Activated CD8-positive, alpha-beta memory T cell treated with anti-CD3 and anti-CD28 coated beads for 24 hours (primary cell): ENCODE measurements around the gene HERC2.

Experiments used
- DNase-seq: peaks from one replicate; pipeline ENCODE4 v3.0.0-alpha.2; 2020

HERC2 gene

DNA sequence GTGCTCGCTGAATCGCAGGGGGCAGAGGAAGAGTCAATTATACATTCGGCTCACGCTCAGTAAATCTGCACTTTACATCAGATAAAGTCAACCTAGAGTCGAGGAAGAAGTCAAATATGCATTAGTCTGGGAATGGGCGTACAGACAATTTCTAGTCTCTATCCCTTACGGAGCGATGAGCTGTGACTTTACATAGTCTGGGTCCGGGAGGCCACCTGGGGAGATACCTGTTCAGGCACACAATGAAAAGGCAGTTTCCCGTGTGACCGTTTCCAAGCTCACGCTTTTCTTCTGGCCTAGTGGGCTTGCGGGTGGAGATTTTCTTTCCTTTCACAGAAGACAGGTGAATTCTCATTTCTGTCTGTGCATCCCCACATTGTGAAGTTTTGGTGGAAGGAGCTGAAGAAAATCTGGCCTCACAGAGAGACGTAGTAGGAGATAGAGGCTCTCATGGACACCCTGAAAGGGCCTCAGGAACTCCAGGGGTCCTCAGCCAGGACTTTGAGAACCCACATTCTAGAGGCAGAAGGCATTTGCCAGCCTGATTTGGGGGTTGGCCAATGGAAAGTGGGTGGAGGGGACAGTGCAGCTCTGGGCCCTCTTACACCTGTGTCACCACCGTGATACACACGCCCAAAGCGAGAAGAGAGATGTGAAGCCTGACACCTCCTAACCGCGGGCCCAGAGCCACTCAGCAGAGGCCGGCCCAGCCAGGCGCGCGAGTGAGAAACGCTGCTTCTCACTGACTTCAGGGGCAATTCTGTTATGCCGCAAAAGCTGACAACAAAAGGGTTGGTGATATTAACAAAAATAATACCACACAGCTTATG, 212.1 kb downstream of the HERC2 start:
- peak; percentile 44 for DNase-seq

DNA sequence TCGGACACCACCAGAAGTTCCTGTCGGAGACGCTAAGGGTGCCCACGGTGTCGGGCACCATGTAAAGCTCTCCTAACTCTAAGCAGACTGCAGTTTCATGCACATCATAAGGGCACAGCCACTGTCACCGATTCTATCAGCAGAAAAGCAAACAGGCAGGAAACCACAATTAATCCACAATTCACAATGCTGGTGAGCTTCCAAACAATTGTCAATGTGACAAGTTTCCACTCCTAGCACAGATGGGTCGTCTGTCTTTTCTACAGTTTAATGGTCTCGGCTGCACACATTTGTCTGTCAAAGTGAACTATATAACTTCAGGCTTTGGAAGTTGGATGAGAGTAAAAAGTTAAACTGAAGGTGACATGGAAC, 214.1 kb downstream of the HERC2 start:
- DNase-seq, result no peak

DNA sequence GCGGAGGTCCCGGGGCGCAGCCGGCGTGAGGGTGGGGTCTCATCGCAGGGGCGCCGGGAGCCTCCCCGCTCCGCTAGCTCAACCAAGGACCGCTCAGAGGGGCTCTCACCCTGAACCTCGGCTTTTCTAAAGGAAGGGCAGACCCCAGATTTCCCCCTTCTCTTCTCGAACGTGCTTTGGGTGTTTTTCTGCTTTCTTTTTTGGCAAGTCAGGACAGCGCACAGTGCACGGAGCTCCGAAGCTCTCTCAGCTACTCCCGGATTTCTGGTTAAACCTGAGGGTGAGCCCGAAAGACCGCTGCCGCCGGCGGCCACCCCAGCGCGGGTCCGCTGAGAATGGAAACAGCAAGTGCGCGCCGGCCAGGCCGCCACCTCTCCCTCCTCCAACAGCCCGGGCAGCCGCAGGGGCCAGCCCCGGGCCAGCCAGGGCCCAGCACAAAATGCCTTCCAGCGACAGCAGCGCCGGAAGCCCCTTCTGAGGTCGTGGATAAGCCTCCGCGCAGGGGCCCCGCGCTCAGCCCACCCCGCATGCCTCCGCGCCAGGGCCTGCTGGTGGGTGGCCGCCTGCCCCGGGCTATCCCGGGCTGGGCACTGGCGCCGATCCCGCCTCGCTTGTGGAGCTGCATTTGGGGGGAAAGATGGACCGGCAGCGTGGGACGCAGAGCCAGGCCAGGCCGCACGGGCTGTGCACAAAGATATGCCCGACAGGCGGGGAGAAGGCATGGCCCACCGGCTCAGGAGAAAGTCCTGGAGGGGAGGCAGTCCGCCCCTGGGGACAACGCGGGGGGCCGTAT, 214.7 kb downstream of the HERC2 start:
- peak; percentile 67 for DNase-seq

GRCh38 chr15:28106294-28107110, 215.5 kb downstream of the HERC2 start:
- peak; percentile 65 for DNase-seq

- DNase-seq, result no peak
These were observed 216.2 kb downstream of the HERC2 start for GRCh38 chr15:28105793-28106192.

GRCh38 chr15:28105224-28105791, 216.7 kb downstream of the HERC2 start:
- no peak for DNase-seq

GRCh38 chr15:28104326-28104725, 217.7 kb downstream of the HERC2 start:
- no peak for DNase-seq

DNA sequence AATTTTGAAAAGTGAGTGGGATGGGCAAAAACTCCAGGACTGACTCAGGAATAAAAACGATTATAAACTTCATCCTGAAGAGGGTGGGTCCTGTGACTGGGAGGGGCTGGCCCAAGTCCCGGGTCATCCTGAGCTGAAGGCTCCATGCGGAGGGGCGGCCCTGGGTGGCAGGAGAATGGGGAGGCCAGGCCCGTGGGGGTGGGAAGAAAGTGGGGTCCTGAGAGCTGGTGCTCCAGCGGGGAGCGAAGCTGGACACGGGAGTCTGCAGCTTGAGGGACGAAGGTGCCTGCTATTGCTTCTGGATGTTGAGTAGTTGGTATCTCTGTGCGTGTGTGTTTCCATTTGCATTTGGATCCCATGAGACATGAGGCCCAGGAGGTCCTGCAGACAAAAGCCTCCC, 218.1 kb downstream of the HERC2 start:
- no peak for DNase-seq

DNA sequence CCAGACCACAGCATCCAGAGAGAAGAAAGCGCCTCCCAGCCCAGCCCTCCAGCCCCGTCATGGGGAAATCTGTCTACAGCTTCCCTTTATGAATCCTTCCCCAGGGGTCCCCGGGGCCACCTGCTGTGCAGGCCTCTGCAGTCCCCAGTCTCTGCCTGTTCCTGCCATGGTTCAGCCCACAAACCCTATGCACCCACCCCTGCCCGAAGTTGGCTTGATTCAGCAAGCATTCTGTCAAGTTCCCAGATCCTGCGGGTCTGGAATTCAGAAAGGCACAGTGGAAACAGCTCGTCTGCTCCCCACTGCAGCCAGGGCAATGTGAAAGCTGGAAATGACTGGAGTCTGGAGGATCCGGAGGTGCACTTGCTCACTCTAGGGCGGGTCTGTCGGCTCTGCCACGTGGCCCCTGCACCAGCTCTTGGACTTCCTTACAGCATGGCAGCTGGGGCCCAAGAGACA, 220.0 kb downstream of the HERC2 start:
- DNase-seq, result no peak

DNA sequence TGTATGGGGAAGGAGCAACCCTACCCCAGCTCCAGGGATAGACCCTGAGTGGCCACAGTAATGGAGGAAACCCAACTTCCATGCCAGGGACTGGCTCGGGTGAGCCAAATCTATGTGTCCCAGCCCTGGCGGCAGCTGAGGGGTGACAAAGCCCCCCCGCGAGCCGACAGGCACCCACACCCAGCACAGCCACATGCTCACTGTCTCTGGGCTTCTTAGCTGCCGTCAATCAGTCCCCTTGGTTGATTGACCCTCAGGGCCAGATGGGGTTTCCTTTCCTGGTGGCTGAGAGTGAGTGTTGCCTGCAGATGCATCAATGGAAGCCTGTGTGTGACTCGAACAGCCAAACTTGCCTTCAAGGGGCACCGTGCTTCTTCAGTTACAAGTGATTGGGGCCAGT, 220.8 kb downstream of the HERC2 start:
- no peak for DNase-seq

DNA sequence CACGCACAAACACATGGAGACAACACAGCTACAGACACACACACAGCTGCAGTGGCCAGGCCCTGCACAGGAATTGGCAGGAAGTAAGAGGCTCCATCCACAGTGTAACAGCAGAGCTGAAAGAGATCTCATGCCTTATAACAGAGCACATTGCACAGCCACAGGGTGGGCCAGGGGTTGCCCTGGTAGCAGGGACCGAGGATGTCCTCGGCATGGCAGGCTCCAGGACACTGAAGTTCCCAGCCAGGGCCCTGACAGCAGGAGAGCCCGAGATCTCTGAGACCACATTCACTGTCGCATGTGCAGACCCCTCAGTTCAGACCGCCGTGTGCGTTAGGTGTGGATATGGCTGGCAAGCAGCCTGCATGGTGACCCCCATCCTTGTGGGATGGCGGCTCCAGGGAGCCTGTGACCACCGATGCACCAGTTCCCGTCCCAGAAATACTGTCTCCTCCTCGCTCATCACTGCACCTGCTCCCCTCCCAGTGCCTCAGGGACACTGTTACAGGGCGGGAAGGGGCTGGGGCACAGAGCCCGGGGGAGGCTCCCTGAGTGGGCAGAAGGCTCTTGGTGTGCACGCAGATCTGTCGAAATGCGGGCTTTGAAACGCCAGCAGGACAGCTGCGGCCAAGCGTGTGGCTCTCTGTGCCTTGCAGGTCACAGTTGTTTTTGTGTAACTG, 221.3 kb downstream of the HERC2 start:
- DNase-seq, result peak; percentile 50

DNA sequence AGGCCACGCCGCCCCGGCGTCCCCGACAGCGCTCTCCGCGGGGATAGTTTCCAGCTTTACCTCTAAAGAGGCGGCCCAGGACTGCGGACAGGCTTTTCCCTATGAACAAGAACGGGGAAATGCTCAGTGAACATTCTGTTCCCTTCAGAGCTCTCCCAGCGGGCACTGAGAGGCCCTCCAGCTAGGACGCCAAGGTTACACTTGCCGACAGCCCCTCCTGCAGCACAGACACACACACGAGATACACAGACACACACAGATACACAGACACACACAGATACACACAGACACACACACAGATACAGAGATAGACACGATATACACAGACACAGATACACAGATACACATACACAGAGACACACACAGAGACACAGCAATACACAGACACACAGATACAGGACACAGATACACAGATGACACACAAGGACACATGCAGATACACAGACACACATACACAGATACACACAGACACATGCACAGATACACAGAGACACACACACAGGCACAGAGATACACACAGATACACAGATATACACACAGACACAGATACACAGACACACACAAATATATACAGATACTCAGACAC, 222.3 kb downstream of the HERC2 start:
- no peak for DNase-seq

DNA sequence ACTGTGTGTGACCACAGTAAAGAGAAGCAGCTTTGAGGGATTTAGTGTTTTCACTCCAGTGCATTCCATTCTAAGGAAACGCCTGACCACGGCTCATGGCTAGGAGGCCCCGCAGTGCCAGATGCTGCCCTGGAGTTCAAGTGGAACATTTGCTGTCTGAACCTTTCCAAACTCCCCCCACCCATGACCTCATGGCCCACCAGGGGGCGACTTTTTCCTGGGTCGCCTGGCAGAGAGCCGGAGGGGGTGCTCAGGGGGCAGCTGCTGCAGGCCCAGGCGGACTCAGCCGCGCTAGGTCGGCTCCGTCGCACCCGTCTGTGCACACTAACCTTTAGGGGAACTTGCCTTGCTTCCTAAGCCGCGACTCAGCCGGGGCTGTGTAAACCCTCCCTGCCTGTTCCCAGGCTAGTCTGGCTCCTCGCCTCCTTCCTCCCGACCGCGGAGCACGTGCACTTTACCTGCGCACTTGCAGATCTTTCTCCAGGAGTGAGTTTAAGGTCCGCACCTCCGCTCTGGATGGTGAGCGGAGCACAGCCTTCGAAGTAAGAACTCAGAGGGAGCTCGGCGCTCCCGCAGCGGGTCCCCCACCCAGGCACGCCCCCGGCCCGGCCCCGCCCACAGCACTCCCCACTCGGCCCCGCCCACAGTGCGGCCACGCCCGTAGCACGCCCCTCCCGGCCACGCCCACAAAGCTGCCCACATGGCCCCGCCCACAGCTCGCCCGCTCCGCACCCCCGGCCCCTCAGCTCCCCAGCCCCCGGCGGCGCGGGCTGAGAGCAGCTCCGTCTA, 223.0 kb downstream of the HERC2 start, which contains the start of gene OCA2:
OCA2 (minus strand) TSS at position 550 of the 789 bp plus-strand sequence. CDS start 17,441 bp downstream, outside the sequence.
- peak; percentile 81 for DNase-seq

GRCh38 chr15:28098360-28098765, 223.6 kb downstream of the HERC2 start:
- peak; percentile 59 for DNase-seq

DNA sequence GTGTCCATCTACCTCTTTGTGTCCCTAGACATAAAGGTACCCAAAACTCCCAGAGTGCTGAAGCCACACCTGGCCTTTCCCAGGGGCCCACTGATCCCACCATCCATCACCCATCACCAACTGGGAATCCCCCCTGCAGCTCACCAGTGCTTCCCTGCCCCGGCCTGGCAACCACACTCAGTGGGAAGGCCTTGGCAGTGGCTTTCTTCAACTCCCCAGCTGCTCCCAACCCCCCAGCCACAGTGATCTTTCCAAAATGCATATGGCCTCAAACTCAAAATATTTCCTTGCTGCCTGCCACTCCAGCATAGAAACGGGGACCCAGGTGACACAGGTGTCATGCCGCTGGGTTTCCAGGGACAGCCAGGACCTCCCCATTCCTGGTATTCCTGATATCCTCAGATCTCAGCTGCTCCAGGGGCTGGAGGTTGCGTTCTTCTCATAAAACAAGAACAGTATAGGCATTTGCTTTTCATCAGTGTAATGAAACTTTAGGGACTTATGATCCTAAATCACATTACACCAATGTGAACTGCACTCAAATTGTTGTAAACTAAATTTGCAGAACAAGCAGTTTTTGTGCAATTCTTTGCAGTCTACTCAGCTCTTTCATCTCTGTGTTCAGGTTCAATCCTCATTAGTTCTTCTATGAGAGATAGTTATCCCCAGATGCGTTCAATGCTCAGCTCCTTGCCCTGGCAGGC, 224.2 kb downstream of the HERC2 start:
- peak; percentile 53 for DNase-seq

DNA sequence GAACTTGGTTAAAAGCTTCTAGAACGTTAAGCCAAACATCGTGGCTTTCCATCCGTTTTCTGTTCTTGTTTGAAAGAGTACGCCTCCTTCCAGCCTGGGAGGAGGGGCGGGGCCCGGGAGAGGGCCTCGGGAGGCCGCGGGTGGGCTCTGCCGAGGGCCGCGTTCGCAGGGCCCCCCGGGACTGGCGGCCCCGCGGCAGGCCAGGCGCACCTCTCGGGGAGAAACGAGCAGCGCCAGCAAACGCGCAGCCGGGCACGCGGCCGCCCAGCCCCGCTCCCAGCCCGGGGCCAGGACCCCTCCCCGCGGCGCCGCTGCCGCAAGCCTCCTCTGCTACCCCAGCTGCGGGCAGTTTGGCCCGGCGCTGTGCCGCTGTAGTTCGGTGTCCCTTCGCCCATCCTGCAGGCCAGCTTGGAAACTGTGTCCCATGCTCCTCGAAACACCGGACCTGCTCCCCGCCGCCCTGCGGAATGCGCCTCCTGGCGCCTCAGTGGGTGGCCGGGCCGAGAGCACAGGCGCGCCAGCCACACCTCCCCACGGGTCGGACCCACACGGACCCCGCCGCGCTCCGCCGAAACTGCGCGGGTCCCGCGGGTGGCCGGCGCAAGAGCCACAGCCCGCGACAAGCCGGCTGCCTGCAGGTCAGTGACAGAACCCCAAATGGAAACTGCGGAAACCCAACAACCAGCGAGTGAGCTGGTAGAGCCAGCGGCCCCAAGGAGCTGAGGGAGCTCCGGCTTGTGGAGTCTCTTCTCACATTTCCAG, 225.1 kb downstream of the HERC2 start:
- peak; percentile 62 for DNase-seq

DNA sequence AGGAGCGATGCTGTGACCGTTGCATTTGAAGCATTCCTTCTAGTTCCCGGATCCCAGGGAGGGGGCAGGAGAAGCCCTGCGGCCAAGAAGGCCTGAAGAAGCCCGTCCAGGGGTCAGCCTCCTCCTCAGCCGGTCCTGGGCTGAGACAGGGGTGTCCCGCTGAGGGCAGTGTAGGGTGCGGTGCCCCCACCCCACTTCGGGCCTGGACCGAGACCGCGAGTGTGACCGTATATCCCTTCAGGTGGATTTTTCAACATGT, 225.6 kb downstream of the HERC2 start:
- no peak for DNase-seq

DNA sequence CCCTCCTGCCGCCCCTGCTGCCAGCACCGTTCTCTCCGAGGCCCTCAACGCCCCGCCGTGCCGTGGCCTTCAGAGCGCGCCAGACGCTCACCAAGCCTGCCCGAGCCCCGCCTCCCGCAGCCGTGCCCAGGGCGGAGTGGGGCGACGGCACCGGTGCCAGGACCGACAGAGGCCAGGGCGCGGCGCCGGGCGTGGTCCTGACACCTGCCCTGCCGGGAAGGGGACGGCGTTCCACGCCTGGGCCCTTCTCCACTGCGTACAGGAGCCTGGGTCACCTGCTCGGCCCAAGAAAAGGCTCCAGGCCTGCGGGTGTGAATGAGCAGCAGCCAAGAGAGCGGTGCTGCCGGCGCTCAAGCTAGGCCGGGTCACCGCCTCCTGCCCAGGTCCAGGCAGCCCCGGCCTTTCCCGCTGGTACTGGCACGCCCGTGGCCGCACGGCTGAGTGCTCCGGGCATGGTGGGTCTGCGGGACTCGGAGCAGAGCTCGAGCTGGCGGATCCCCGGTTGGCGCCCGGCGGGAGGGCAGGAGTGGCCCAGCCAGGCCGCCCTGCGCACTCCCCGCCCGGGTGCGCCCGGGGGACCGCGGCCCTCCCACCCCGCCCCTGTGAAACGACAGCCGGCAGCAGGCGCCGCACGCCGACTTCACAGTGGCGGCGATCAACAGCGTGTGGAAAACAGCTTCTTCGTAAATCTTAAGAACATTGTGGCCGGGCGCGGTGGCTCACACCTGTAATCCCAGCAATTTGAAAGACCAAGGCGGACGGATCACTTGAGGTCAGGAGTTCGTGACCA, 227.1 kb downstream of the HERC2 start:
- DNase-seq, result peak; percentile 74
